Uterus (tissue), 4 donors: ENCODE data around the gene NIT2. TPM values are rescaled to one million over a fixed set of nuclear protein-coding genes. Genes with fewer than 3 reads are reported as not detected.
"Not testable (repeated sequence)": the region's sequence is repeated elsewhere in the genome, so short reads cannot be mapped to it uniquely, and the experiment has no call there.

Experiments used
- DNase-seq, 2 donors: peaks; one replicate each; pipeline ENCODE4 v3.0.0-alpha.2; 2019 to 2020
- H3K27ac ChIP-seq, 2 donors: fragments of 200-600 bp; sonication (generic); 1 replicate in 1 of 2; 2 replicates in 1 of 2; pipeline ENCODE4 v1.5.1; 2016 to 2018
- H3K27me3 ChIP-seq, 2 donors: fragments of 200-600 bp; sonication (generic); one replicate each; pipeline ENCODE4 v1.5.1; 2018 to 2019; ENCODE audit warnings: control low read depth in 1 of 2
- H3K36me3 ChIP-seq, 2 donors: fragments of 200-600 bp; sonication (generic); one replicate each; pipeline ENCODE4 v1.5.1; 2019; ENCODE audit warnings: control low read depth in 1 of 2
- H3K4me1 ChIP-seq, 2 donors: fragments of 200-600 bp; sonication (generic); one replicate each; pipeline ENCODE4 v1.5.1; 2018 to 2019; ENCODE audit warnings: control low read depth in 1 of 2
- H3K4me3 ChIP-seq, 2 donors: fragments of 200-600 bp; sonication (generic); 1 replicate in 1 of 2; 2 replicates in 1 of 2; pipeline ENCODE4 v1.5.1; 2018 to 2019; ENCODE audit warnings: mild to moderate bottlenecking in 1 of 2
- H3K9me3 ChIP-seq, 2 donors: fragments of 200-600 bp; sonication (generic); one replicate each; pipeline ENCODE4 v1.5.1; 2019; ENCODE audit warnings: control low read depth in 1 of 2
- POLR2A ChIP-seq, 2 donors: fragments of 450-650 bp; IDR thresholded peaks; one replicate each; pipeline ENCODE4 v1.6.1; 2016; ENCODE audit warnings: antibody characterized with exemption in 2 of 2, mild to moderate bottlenecking in 1 of 2, moderate library complexity in 1 of 2
- intact Hi-C: fragments of 100-400 bp; cut with DNase I; formaldehyde crosslinking; loops from one replicate; pipeline ENCODE4 v1.15.1; 2023; ENCODE audit warnings: low total_unique reads
- total RNA-seq, 4 donors: library from RNA; depleted of rRNA in 3 of 4; stranded (reverse); fragments of >200 nt in 3 of 4; gene quantifications; one replicate each; pipeline versions ENCODE4 v1.1.0 to v1.2.4, GENCODE V29; 2014 to 2023
- TF ChIP-seq, protein P1 (sequence below), 4 experiments: fragments of 200-600 bp in 2 of 4; fragments of 450-650 bp in 2 of 4; sonication (generic) in 2 of 4; IDR thresholded peaks; one replicate each; pipeline ENCODE4 v1.5.1; 2016 to 2019; ENCODE audit warnings: antibody characterized with exemption in 4 of 4, mild to moderate bottlenecking in 2 of 4, moderate library complexity in 1 of 4
- donor health status: DM: yes; HTN: yes; CAD: no.

Gene NIT2
- total RNA-seq, 4 donors from 2014 or later, result 12.4 to 39.0 (median 19.2) TPM

DNA sequence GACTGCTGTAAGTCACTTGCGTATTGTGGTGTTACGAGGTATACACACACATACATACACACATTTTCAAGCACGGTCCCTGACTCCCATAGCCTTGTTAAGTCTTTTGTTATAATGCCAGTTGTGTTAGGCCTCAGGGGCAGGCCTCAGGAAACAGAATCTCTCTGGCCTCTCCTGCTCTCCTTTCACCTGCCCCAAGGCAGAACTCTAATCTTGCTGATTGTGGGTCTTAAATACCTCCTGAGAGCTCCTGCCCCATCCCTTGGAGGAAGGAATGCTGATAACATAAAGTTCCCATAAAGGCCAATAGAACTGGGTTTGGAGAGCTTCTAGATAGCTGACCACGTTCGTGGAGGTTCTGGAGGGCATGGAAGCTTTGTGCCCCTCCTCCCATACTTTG is 3.9 kb upstream of the NIT2 start:
- DNase-seq, result no peak
- H3K36me3 ChIP-seq, result no peaks in the 10 kb centered on the region
- intact Hi-C loops, result no loop called here

DNA sequence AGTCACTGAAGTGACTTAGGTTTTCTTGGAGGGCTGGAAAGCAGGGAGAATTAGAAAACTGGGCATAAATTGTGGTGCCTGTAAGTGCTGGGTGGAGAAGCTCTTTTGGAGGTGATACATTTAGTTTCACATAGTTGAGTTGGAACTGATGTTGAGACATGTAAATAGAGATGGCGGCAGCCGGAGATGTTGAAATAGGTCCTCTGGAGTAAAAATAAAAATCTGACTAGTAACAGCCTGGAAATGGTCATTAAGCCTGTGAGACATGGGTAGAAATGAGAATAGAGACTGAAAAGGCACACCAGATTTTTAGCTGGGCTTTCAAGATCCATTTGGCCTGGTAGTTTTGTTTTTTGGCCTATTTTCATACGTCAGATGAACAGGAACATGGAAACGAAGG is 2.9 kb upstream of the NIT2 start:
- DNase-seq, result no peak
- intact Hi-C loops, result no loop called here
- no peak overlapping the region for H3K4me3 ChIP-seq
- H3K36me3 ChIP-seq, result no peaks in the 10 kb centered on the region
- H3K27me3 ChIP-seq, result no peaks in the 10 kb centered on the region
- no peak for TF ChIP-seq POLR2A (IDR thresholded peaks at IDR 0.05)
- TF ChIP-seq, protein P1, sequence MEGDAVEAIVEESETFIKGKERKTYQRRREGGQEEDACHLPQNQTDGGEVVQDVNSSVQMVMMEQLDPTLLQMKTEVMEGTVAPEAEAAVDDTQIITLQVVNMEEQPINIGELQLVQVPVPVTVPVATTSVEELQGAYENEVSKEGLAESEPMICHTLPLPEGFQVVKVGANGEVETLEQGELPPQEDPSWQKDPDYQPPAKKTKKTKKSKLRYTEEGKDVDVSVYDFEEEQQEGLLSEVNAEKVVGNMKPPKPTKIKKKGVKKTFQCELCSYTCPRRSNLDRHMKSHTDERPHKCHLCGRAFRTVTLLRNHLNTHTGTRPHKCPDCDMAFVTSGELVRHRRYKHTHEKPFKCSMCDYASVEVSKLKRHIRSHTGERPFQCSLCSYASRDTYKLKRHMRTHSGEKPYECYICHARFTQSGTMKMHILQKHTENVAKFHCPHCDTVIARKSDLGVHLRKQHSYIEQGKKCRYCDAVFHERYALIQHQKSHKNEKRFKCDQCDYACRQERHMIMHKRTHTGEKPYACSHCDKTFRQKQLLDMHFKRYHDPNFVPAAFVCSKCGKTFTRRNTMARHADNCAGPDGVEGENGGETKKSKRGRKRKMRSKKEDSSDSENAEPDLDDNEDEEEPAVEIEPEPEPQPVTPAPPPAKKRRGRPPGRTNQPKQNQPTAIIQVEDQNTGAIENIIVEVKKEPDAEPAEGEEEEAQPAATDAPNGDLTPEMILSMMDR (IDR thresholded peaks at IDR 0.05), result no peak
- no peak overlapping the region for H3K27ac ChIP-seq
- no peaks in the 10 kb centered on the region for H3K9me3 ChIP-seq
- no peaks in the 10 kb centered on the region for H3K4me1 ChIP-seq

More for the DNA sequence above, 3.9 kb upstream of the NIT2 start:
- Histone ChIP-seq H3K27me3 (no peaks in the 10 kb centered on the region), H3K4me1 (no peaks in the 10 kb centered on the region), H3K9me3 (no peaks in the 10 kb centered on the region), H3K27ac (no peak overlapping the region), H3K4me3 (no peak overlapping the region)
- TF ChIP-seq POLR2A (IDR thresholded peaks at IDR 0.05), result no peak
- TF ChIP-seq, protein P1 (IDR thresholded peaks at IDR 0.05), result no peak

DNA sequence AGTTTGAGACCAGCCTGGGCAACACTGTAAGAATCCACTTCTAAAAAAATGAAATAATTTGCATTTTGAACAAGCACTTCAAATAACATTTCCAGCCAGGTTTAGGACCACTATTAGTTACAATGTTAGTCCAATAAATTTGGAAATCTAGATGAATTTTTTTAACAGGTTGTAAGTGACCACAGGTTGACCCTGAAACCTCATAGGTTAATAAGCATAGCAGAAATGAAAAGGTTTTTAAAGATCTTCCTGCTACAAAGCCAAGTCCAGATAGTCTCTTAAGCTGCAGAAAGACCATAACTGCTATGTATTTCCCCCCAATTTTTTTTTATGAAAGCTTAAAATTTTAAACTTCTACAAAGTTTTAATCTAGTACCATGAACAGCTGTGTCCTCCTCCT is 1.5 kb upstream of the NIT2 start:
- no peak for TF ChIP-seq POLR2A (IDR thresholded peaks at IDR 0.05)
- TF ChIP-seq, protein P1 (IDR thresholded peaks at IDR 0.05), result no peak
- Histone ChIP-seq H3K27ac (no peak overlapping the region), H3K9me3 (no peaks in the 10 kb centered on the region), H3K36me3 (no peaks in the 10 kb centered on the region), H3K4me3 (no peak overlapping the region), H3K4me1 (no peaks in the 10 kb centered on the region), H3K27me3 (no peaks in the 10 kb centered on the region)
- intact Hi-C loops, result no loop called here
- DNase-seq, result no peak

DNA sequence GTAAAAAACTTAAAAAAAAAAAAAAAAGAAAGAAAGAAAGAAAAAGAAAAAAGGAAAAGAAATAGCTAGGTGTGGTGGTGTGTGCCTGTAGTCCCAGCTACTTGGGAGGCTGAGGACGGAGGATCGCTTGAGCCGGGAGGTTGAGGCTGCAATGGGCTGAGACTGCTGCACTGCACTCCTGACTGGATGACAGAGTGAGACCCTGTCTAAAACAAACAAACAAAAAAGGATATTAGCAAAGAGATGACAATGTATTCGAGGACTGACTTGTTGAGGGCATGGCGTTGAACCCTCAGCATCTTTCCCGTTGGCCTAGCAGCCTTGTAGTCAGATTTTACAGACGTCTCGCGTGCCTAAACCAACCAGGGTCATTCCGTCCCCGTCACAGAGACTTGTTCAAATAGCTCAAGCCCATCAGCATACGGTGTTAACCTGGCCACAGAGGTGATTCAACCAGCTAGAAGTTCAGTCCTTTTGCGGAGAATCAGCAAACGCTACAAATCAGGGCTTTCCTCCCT is 528 bp upstream of the NIT2 start:
- TF ChIP-seq, protein P1 (IDR thresholded peaks at IDR 0.05), result no peak
- TF ChIP-seq POLR2A (IDR thresholded peaks at IDR 0.05), result no peak
- Histone ChIP-seq H3K9me3 (no peaks in the 10 kb centered on the region), H3K27me3 (no peaks in the 10 kb centered on the region), H3K27ac (peak overlapping the region; percentile 78 to 90), H3K36me3 (no peaks in the 10 kb centered on the region), H3K4me1 (no peaks in the 10 kb centered on the region), H3K4me3 (peak overlapping the region; percentile 51 to 89)
- DNase-seq, result peak in 1 of 2 donors; percentile 24
- intact Hi-C loops, result no loop called here

DNA sequence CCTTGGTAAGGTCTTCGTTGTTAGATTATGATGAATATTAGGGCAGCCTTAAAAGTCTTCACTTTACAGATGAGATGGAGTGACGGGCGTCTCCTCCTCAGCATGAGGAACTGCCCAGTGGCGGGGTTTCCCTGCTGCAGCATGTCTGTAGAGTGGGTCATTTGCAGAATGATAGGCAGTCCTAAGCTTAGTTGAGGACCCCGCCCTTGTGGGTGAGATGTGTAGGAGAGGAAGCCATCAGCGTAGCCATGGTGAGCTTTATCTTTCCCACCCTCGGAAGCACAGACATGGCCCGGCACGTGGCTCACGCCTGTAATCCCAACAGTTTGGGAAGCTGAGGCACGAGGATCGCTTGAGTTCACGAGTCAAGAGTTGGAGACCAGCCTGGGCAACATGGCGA is 877 bp downstream of the NIT2 start:
- intact Hi-C loops, result no loop called here
- DNase-seq, result peak in 1 of 2 donors; percentile 19
- TF ChIP-seq, protein P1 (IDR thresholded peaks at IDR 0.05), result no peak
- no peak for TF ChIP-seq POLR2A (IDR thresholded peaks at IDR 0.05)

DNA sequence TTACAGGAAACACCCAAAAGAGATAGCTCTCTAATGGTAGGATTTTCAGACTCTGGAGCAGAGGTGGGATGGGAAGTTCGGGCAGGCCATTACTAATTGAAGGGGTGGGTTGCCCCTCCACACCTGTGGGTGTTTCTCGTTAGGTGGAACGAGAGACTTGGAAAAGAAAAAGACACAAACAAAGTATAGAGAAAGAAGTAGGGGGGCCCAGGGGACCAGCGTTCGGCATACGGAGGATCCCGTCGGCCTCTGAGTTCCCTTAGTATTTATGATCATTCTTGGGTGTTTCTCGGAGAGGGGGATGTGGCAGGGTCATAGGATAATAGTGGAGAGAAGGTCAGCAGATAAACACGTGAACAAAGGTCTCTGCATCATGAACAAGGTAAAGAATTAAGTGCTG is 1.7 kb downstream of the NIT2 start:
- H3K36me3 ChIP-seq, DNase-seq, H3K4me1 ChIP-seq, H3K9me3 ChIP-seq, intact Hi-C loops, H3K4me3 ChIP-seq, H3K27me3 ChIP-seq: not testable (repeated sequence)
- peak overlapping the region in 1 of 2 donors; percentile 90 for H3K27ac ChIP-seq

More for the DNA sequence above, 877 bp downstream of the NIT2 start:
- Histone ChIP-seq H3K9me3 (no peaks in the 10 kb centered on the region), H3K36me3 (no peaks in the 10 kb centered on the region), H3K27me3 (no peaks in the 10 kb centered on the region), H3K4me3 (peak overlapping the region; percentile 51 to 89), H3K4me1 (no peaks in the 10 kb centered on the region), H3K27ac (peak overlapping the region; percentile 78 to 90)
